ENCODE data around the gene ZNF592.

ZNF592 gene

DNA sequence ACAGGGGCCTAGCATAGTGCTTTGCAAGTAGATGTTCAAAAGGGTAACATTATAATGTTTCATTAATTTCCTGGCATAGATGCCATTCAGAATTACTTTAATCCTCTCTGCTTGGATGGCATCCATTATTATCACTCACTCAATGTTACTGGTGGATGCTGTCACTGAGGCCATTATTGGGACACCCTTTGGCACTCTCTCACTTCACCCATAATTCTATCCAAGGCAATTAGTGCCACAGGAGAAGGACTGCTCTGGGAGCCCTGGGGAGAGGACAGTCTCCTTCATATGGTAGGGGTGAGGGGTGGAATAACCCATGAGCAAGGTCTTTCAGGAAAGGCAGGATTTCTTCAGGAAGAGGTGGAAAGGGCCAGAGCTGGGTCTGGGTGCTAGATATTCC, 107.4 kb downstream of the ZNF592 start:
- DNase-seq (ENCODE audit: low spot score): no peak

Measured in RKO (cell line).